HG02571 (cell line): ENCODE measurements around the gene IGSF8.

ENCODE experiments used
- ATAC-seq: cut with Tn5 transposase; IDR thresholded peaks from one replicate; pipeline ENCODE4 v1.9.1; 2021; ENCODE audit warnings: mild to moderate bottlenecking, moderate library complexity; ENCODE audit not compliant: unreplicated experiment

IGSF8 gene

GRCh38 chr1:160089883-160090282 is 8.5 kb downstream of the IGSF8 start:
- no peak for ATAC-seq

- no peak for ATAC-seq
Measured at GRCh38 chr1:160087118-160087662, 11.2 kb downstream of the IGSF8 start.

- ATAC-seq, result no peak
Measured at GRCh38 chr1:160086456-160086892, 11.9 kb downstream of the IGSF8 start.

- no peak for ATAC-seq
Measured at GRCh38 chr1:160085686-160086455, 12.5 kb downstream of the IGSF8 start.

DNA sequence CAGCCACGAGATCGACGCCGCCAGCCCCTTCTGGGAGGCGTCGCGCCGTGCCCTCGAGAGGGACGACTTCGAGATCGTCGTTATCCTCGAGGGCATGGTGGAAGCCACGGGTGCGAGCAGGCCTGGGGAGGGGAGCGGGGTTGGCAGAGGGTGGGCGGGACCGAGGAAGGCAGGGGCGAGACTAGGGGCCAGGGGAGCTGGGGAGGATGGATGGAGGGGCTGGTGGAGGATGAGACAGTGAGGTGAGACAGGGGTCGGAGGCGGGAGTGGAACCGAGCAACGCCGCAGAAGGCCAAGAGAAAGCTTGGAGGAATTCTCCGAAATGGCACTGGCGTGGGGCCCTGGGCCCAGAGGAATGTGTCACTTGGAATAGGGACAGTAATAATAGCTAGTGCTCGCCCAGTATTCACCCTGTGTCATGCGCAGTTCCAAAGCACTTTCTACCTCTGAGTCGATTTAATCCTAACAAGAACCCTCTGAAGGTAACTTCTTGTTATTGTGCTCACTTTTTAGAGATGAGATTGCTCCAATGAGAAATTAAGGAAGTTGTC is 13.6 kb downstream of the IGSF8 start:
- ATAC-seq, result no peak

GRCh38 chr1:160083968-160084770 is 14.2 kb downstream of the IGSF8 start:
- no peak for ATAC-seq

GRCh38 chr1:160082926-160083325 is 15.5 kb downstream of the IGSF8 start:
- ATAC-seq, result no peak

DNA sequence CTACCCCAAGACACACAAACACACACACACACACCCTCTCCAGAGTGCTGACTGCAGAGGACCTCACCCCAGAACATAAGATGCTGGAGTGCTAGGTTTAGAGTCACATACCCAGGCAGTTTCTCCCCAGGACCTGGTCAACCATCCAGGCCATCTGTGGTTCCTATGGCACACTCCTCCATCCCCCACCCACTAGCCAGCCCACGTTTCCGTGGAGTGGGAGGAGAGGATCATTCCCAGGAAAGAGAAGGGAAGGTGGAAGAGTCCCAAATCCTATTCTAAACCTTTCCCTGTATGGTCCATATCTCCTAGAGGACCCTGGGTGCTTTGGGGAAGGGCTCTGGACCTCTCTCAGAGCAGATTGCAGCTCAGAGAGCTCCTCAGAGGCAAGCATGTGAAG is 15.9 kb downstream of the IGSF8 start:
- ATAC-seq, result no peak

DNA sequence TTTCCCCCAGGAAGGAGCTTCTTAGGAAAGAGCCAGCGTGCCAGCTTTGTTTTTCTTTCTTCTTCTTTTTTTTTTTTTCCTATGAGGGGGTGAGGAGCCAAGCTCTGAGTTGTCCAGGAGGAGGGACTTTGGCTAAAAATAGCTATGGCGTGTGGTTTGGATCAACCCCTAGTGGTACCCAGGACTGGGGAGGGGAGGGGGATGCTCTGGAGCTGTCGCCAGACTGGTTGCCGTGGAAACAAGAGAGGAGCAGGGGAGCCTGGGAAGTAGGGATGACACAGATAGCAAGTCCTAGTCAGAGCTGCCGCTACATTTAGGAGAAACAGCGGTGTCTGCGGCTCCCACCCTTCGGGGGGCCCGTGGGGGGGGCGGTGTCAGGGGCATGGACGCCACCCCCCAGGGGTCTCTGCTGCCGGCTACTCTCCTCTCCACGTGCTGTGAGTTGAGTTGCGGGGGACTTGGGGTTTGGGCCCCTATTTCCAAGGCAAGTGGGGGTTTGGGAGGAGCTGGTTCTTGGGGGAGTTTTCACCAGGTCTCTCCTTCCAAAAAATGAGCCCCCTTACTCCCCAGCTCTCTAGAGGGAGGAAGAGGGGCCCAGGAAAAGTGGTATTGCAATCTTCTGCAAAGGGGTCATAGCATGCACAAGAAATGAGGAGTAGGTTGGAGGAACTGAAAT is 17.0 kb downstream of the IGSF8 start, which contains the start of gene KCNJ9:
TSS of gene KCNJ9 (plus strand) at position 278 of the 676 bp plus-strand sequence. CDS start 2,493 bp downstream, outside the sequence.
- no peak for ATAC-seq

DNA sequence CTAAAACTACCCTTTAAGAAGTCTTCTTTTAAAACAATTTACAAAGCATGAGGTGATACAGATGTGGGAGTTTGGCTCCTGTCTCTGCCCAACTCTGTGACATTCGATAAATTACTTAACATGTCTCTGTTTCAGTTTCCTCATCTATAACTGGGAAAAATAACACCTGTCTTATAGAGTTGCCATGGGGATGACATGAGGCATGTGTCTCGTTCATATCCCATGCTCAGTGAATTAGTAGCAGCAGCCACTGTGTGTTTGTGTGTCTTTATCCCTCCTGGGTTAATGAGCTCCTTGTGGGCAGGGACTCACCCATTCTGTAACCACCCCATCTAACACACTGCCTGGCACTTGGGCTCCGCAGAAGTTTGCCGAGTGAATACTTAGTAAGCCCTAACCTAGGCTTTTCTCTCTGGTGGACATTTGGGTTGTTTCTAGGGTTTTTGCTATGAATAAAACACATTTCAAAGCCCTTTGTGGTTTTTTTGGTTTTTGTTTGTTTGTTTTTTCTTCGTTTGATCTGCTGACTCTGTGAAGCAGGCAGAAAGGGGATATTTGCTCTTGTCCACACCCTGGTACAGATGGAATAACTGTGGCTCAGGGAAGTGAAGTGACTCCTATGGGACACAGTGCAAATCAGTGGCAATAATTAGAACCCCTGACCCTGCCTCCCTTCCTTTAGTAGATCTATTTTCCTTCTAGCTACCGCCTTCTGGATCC is 17.9 kb downstream of the IGSF8 start:
- ATAC-seq, result no peak

GRCh38 chr1:160079448-160079847 is 19.0 kb downstream of the IGSF8 start:
- ATAC-seq, result no peak

DNA sequence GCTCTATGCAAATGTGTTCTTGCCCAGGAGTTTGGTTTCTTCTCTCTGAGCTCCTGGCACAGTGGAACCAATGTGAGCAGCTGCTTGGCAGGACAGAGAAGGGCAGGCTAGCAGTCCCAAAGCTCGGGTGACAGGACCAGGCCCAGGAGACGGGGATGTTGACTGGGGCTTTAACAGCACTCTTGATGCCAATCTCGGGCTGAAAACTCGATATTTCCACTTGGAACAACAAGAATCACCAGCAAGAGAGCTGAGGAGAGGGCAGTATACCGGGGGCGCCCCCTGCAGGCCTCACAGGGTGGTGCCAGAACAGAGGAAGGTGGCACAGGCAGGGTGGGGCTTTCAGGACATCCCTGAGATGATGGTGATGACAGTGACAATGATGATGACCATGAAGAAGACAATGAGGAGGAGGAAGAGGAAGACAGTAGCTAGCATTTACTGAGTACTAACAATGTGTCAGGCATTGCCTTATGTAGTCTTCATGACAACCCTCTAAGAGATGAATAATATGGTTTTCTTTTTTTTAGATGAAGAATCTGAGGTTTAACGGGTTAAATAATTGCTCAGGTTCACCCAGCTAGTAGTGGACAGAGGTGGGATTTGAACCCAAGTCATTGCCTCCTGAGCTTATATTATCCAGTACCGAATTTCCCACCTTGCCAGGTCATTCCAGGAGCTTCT is 19.8 kb downstream of the IGSF8 start:
- ATAC-seq, result no peak

DNA sequence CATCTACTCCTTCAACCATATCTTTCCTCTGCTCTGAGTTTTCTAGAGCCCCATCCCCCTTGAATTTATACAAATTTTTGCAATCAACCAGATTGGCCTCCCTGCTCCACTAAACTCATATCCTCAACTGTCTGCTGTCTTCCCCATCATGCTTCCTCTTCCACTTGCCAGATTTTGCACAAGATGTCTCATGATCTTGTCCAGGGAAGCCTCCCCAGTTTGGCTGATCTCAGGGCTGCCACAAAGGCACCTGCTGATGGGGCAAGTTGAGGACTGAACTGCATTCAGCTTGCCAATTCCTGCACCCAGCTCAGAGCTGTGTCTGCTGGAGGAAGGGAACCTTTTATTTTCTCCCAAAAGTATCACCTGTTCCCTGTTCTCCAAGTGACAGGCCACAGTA is 20.9 kb downstream of the IGSF8 start:
- no peak for ATAC-seq

DNA sequence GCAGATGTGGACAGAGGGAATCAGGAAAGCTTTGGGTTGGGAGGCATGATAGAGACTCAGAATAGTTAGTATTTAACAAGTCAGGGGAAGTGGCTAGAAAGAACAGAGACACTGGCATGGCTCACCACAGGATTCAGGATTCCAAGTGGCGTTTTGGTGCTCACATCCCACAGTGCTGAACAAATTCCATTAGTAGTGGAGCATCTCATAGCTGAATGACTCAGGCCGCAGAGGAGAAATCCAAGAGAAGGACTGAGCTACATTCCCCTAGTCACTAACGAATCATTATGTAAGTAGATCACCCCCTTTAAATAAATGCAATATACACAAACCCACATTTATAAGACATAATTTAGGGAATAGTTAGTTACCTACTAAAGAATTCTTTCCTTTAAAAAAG is 22.1 kb downstream of the IGSF8 start:
- ATAC-seq, result no peak

DNA sequence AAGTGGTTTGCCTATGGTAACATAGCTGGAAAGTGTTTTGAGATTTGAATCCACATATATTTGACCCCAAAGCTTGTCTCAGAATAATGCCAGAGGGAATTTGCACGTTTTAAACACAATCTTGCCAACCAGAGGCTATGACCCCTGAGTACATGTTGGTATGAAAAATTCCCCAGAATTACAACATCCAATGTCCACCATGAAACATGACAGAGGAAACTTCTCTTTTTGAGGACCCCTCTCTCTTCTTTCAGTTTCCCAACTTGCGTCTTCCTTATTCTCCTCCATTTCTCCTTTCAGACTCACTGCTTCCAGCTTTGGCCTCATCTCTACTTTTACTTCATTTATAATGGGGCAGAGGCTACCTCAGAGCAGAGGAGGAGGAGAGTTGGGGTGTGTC is 22.6 kb downstream of the IGSF8 start:
- no peak for ATAC-seq

GRCh38 chr1:160074865-160075264 is 23.6 kb downstream of the IGSF8 start:
- ATAC-seq, result no peak

DNA sequence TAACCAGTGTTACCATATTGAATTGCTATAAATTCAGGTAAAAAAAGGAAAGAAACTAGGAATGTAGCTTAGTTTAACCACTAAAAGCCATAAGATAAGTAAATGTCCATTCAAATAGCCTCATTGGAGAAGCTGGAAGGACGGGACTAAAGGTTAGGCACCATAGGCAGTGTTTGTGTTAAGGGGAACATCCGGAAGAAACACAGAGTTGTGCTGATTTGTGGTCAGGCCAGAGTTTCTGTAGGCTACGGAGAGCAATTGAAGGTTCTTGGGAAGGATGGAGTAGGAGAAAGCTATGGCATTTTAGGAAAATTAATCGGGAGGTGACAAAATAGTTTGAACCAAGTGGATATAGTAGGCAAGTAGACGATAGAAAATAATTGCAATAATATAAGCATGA is 27.1 kb downstream of the IGSF8 start:
- no peak for ATAC-seq

DNA sequence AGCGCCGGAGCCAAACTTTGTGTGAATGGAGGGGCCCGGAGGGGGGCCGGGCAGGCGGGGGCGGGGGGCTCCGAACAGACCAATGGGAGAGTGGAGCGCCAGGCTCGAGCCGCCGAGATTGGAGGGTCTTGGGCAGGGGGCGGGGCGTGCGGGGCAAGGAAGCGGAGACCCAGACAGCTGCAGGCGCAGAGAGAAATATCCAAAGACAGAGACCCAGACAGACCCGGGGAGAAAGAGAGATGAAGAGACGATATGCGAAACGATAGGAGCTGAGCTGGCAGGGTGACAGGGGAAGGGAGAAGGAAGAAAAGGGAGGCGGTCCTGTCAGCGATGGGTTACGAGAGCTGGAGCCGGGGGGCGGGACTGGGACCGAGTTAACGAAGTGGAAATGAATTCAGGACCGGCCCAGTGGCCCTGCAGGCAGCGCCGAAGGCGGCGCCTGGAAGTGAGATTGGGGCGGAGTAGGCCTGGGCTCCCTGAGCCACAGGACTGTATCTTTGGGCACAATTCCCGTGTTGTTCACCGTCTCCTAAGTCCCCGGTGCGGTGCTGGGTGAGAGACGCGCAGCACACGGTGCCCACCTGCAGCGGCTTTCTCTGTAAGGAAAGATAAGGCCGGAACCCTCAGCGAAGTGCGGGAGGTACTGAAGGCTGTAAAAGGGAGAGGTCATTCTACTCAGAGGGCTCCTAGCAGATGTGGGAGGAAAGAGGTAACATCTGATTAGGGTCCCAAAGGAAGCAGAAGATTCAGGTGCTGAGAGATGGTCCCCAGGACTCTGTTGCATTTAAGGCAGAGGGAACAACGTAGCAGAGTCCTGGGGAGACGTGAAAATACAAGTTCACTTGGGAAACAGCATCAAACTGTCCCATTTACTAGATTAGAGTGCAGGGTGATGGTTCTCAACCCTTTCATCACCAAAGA is 27.9 kb downstream of the IGSF8 start:
- no peak for ATAC-seq
